GM21786 (cell line): ENCODE results near the gene LCE2B.
"Not testable (repeated sequence)": the region's sequence is repeated elsewhere in the genome, so short reads cannot be mapped to it uniquely, and the experiment has no call there.

Experiments used
- ATAC-seq: cut with Tn5 transposase; IDR thresholded peaks from one replicate; pipeline ENCODE4 v1.9.1; 2021; ENCODE audit not compliant: unreplicated experiment

The LCE2B gene

GRCh38 chr1:152685823-152686222 is at the start of gene LCE2B:
LCE2B (plus strand) TSS chr1:152686123; CDS start chr1:152686844, 721 bp downstream.
- ATAC-seq, result not testable (repeated sequence)

GRCh38 chr1:152640351-152640750 is 45.6 kb upstream of the LCE2B start:
- ATAC-seq, result no peak

- no peak for ATAC-seq
Measured at GRCh38 chr1:152643945-152644344, 42.0 kb upstream of the LCE2B start.

GRCh38 chr1:152645146-152645545 is 40.8 kb upstream of the LCE2B start:
- no peak for ATAC-seq

- no peak for ATAC-seq
Measured at GRCh38 chr1:152646656-152647055, 39.3 kb upstream of the LCE2B start.

GRCh38 chr1:152654110-152654509 is 31.8 kb upstream of the LCE2B start:
- no peak for ATAC-seq

GRCh38 chr1:152656459-152656858 is 29.5 kb upstream of the LCE2B start:
- ATAC-seq, result no peak

- ATAC-seq, result no peak
Measured at GRCh38 chr1:152657677-152658076, 28.2 kb upstream of the LCE2B start.

- ATAC-seq, result no peak
Measured at GRCh38 chr1:152658649-152659048, 27.3 kb upstream of the LCE2B start.

- ATAC-seq, result no peak
Measured at GRCh38 chr1:152663098-152663497, 22.8 kb upstream of the LCE2B start, which contains the start of gene LCE2D. LCE2D (plus strand) TSS chr1:152663380; CDS start chr1:152664106, 726 bp downstream.

GRCh38 chr1:152666171-152666570 is 19.8 kb upstream of the LCE2B start:
- ATAC-seq, result not testable (repeated sequence)

- no peak for ATAC-seq
Measured at GRCh38 chr1:152667648-152668047, 18.3 kb upstream of the LCE2B start.

GRCh38 chr1:152673016-152673415 is 12.9 kb upstream of the LCE2B start:
- ATAC-seq, result no peak

- not testable (repeated sequence) for ATAC-seq
Measured at GRCh38 chr1:152674983-152675382, 10.9 kb upstream of the LCE2B start, which contains the start of gene LCE2C. LCE2C (plus strand) TSS chr1:152675279; CDS start chr1:152676016, 737 bp downstream.

- no peak for ATAC-seq
Measured at GRCh38 chr1:152679459-152679858, 6.5 kb upstream of the LCE2B start.

- no peak for ATAC-seq
Measured at GRCh38 chr1:152681616-152682015, 4.3 kb upstream of the LCE2B start.

GRCh38 chr1:152683846-152684245 is 2.1 kb upstream of the LCE2B start:
- no peak for ATAC-seq

- ATAC-seq, result no peak
Measured at GRCh38 chr1:152697701-152698600, 12.0 kb downstream of the LCE2B start, which contains the start of gene LCE2A. LCE2A (plus strand) TSS chr1:152698345; CDS start chr1:152698902, 557 bp downstream.

- ATAC-seq, result no peak
Measured at GRCh38 chr1:152699746-152700145, 13.8 kb downstream of the LCE2B start.

- ATAC-seq, result no peak
Measured at GRCh38 chr1:152707860-152708259, 21.9 kb downstream of the LCE2B start, which contains the start of gene LCE4A. LCE4A (plus strand) TSS chr1:152708160; CDS start chr1:152709076, 916 bp downstream.

GRCh38 chr1:152718238-152718637 is 32.3 kb downstream of the LCE2B start:
- ATAC-seq, result no peak

GRCh38 chr1:152725261-152725660 is 39.3 kb downstream of the LCE2B start:
- no peak for ATAC-seq
